Stimulated activated CD8-positive, alpha-beta memory T cell treated with anti-CD3 and anti-CD28 coated beads, Interleukin-12 subunit alpha, Interleukin-12 subunit beta, amount 100 ng/mL, for 4 hours (primary cell): ENCODE measurements around the gene DAD1.

Source experiments
- DNase-seq: peaks from one replicate; pipeline ENCODE4 v3.0.0-alpha.2; 2020; ENCODE audit warnings: low read depth

The DAD1 gene

GRCh38 chr14:22515929-22516328 is 73.1 kb downstream of the DAD1 start:
- DNase-seq: no peak
